Measurements from ENCODE around the gene ZDHHC9. TPM values are rescaled to one million over a fixed set of nuclear protein-coding genes. Genes with fewer than 3 reads are reported as not detected.

Gene ZDHHC9
- polyA plus RNA-seq, 1 experiment = 47.5 TPM

- H3K27me3 ChIP-seq (ENCODE audit: control insufficient read depth, insufficient read depth, low read length) = no peaks in the 10 kb centered on the region
- no peak for DNase-seq (ENCODE audit: low read depth)
- POLR2A ChIA-PET = no interaction called here
- CTCF ChIA-PET = no interaction called here
- H3K36me3 ChIP-seq (ENCODE audit: control insufficient read depth, insufficient read depth, low read length) = no peaks in the 10 kb centered on the region
- H3K4me3 ChIP-seq (ENCODE audit: low read depth, low read length) = no peak overlapping the region
- no peak for TF ChIP-seq CTCF (IDR thresholded peaks at IDR 0.05; ENCODE audit: insufficient read depth, low read depth, low read length)
Observed at GRCh38 chrX:129787336-129788055, 56.2 kb downstream of the ZDHHC9 start.

- Histone ChIP-seq H3K36me3 (ENCODE audit: control insufficient read depth, insufficient read depth, low read length) (no peaks in the 10 kb centered on the region), H3K4me3 (ENCODE audit: low read depth, low read length) (no peak overlapping the region), H3K27me3 (ENCODE audit: control insufficient read depth, insufficient read depth, low read length) (no peaks in the 10 kb centered on the region)
- DNase-seq (ENCODE audit: low read depth) = no peak
- no peak for TF ChIP-seq CTCF (IDR thresholded peaks at IDR 0.05; ENCODE audit: insufficient read depth, low read depth, low read length)
- CTCF ChIA-PET = no interaction called here
- POLR2A ChIA-PET = no interaction called here
Observed at GRCh38 chrX:129786210-129786651, 57.5 kb downstream of the ZDHHC9 start.

GRCh38 chrX:129785160-129785947 is 58.3 kb downstream of the ZDHHC9 start:
- ChIA-PET POLR2A (no interaction called here), CTCF (no interaction called here)
- Histone ChIP-seq H3K36me3 (ENCODE audit: control insufficient read depth, insufficient read depth, low read length) (no peaks in the 10 kb centered on the region), H3K27me3 (ENCODE audit: control insufficient read depth, insufficient read depth, low read length) (no peaks in the 10 kb centered on the region), H3K4me3 (ENCODE audit: low read depth, low read length) (no peak overlapping the region)
- no peak for TF ChIP-seq CTCF (IDR thresholded peaks at IDR 0.05; ENCODE audit: insufficient read depth, low read depth, low read length)
- no peak for DNase-seq (ENCODE audit: low read depth)

GRCh38 chrX:129784371-129784770 is 59.3 kb downstream of the ZDHHC9 start:
- POLR2A ChIA-PET = no interaction called here

More at GRCh38 chrX:129784371-129784770, 59.3 kb downstream of the ZDHHC9 start:
- Histone ChIP-seq H3K36me3 (ENCODE audit: control insufficient read depth, insufficient read depth, low read length) (no peaks in the 10 kb centered on the region), H3K27me3 (ENCODE audit: control insufficient read depth, insufficient read depth, low read length) (no peaks in the 10 kb centered on the region), H3K4me3 (ENCODE audit: low read depth, low read length) (no peak overlapping the region)
- no peak for TF ChIP-seq CTCF (IDR thresholded peaks at IDR 0.05; ENCODE audit: insufficient read depth, low read depth, low read length)
- no peak for DNase-seq (ENCODE audit: low read depth)
- CTCF ChIA-PET = no interaction called here
